ENCODE data around the gene GFM1.

DNA sequence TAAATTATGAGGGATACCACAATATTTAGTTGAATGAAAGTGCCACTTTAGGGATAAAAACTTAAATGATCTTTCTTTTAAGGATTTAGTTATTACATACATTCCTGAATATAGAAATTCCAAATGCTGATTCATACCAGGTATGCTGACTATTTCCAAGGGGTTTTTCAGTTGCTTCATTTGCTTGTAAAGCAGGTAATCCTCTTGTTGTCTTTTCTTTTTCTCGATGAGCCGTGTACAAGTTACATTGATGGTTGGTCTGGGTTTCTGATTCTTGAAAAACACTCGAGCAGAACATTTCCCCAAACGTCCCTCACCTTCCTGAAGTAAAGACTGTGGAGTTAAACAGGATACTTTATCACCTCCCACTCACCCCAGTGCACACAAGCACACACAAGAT lies 66.3 kb downstream of the GFM1 start:
- TF ChIP-seq, protein P1, sequence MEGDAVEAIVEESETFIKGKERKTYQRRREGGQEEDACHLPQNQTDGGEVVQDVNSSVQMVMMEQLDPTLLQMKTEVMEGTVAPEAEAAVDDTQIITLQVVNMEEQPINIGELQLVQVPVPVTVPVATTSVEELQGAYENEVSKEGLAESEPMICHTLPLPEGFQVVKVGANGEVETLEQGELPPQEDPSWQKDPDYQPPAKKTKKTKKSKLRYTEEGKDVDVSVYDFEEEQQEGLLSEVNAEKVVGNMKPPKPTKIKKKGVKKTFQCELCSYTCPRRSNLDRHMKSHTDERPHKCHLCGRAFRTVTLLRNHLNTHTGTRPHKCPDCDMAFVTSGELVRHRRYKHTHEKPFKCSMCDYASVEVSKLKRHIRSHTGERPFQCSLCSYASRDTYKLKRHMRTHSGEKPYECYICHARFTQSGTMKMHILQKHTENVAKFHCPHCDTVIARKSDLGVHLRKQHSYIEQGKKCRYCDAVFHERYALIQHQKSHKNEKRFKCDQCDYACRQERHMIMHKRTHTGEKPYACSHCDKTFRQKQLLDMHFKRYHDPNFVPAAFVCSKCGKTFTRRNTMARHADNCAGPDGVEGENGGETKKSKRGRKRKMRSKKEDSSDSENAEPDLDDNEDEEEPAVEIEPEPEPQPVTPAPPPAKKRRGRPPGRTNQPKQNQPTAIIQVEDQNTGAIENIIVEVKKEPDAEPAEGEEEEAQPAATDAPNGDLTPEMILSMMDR (IDR thresholded peaks at IDR 0.05): no peak
- TF ChIP-seq POLR2A (IDR thresholded peaks at IDR 0.05): no peak

All from right lobe of liver (tissue), 4 donors.